ENCODE results near the gene TH. TPM values are rescaled to one million over a fixed set of nuclear protein-coding genes. Genes with fewer than 3 reads are reported as not detected.

Gene TH
- polyA plus RNA-seq, 1 donor from 2014 or later: 3.6 TPM

DNA sequence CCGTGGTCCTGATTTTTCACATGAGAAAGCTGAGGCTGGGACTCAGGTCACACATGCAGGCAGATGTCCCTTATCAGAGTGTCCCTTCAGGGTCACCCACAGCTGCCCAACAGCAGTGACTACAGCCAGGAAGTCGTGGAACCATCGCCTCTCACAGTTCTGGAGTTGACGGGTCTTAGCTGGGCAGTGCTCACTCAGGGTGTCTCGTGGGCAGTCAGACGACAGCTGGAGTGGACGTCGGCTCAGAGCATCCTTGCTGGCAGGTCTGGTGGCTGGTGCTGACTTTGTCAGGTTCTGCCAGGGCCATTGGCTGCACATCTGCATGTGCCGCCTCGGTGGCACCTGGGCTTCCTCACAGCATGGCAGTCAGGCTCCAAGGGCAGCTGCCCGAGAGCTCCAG lies 35.6 kb upstream of the TH start:
- Histone ChIP-seq H3K27me3 (ENCODE audit: insufficient read depth, low read depth, low read length) (no peaks in the 10 kb centered on the region), H3F3A (ENCODE audit: insufficient read depth, low read length, poor library complexity, severe bottlenecking) (no peaks in the 10 kb centered on the region), H3K4me2 (ENCODE audit: low read length) (no peak overlapping the region), H3K36me3 (ENCODE audit: insufficient read depth, low read length) (no peaks in the 10 kb centered on the region), H3K9me3 (ENCODE audit: low read length) (no peaks in the 10 kb centered on the region), H3K79me2 (replicated peaks; ENCODE audit: insufficient read depth, low read length) (no peaks in the 10 kb centered on the region), H3K9me2 (ENCODE audit: insufficient read depth, low read length) (no peaks in the 10 kb centered on the region), H4K20me1 (ENCODE audit: insufficient read depth) (no peaks in the 10 kb centered on the region), H2AFZ (ENCODE audit: low read depth, low read length) (no peak overlapping the region), H3K4me3 (ENCODE audit: low read length) (no peak overlapping the region), H3K27ac (ENCODE audit: low read length) (no peak overlapping the region), H3K9ac (ENCODE audit: low read length) (no peak overlapping the region)
- no peak for TF ChIP-seq MXI1 (conservative IDR thresholded peaks at IDR 0.05; ENCODE audit: poor library complexity, severe bottlenecking)
- TF ChIP-seq POLR2AphosphoS5 (IDR thresholded peaks at IDR 0.05): no peak
- TF ChIP-seq RAD21 (conservative IDR thresholded peaks at IDR 0.05): no peak
- no peak for TF ChIP-seq EZH2 (IDR thresholded peaks at IDR 0.05; ENCODE audit: borderline replicate concordance, insufficient read depth, low read length, poor library complexity, severe bottlenecking)
- TF ChIP-seq TAF1 (IDR thresholded peaks at IDR 0.05; ENCODE audit: low read depth): no peak
- TF ChIP-seq, protein P1, sequence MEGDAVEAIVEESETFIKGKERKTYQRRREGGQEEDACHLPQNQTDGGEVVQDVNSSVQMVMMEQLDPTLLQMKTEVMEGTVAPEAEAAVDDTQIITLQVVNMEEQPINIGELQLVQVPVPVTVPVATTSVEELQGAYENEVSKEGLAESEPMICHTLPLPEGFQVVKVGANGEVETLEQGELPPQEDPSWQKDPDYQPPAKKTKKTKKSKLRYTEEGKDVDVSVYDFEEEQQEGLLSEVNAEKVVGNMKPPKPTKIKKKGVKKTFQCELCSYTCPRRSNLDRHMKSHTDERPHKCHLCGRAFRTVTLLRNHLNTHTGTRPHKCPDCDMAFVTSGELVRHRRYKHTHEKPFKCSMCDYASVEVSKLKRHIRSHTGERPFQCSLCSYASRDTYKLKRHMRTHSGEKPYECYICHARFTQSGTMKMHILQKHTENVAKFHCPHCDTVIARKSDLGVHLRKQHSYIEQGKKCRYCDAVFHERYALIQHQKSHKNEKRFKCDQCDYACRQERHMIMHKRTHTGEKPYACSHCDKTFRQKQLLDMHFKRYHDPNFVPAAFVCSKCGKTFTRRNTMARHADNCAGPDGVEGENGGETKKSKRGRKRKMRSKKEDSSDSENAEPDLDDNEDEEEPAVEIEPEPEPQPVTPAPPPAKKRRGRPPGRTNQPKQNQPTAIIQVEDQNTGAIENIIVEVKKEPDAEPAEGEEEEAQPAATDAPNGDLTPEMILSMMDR (IDR thresholded peaks at IDR 0.05; ENCODE audit: poor library complexity, severe bottlenecking): no peak
- TF ChIP-seq EP300 (conservative IDR thresholded peaks at IDR 0.05; ENCODE audit: poor library complexity, severe bottlenecking): no peak
- TF ChIP-seq, protein P2, sequence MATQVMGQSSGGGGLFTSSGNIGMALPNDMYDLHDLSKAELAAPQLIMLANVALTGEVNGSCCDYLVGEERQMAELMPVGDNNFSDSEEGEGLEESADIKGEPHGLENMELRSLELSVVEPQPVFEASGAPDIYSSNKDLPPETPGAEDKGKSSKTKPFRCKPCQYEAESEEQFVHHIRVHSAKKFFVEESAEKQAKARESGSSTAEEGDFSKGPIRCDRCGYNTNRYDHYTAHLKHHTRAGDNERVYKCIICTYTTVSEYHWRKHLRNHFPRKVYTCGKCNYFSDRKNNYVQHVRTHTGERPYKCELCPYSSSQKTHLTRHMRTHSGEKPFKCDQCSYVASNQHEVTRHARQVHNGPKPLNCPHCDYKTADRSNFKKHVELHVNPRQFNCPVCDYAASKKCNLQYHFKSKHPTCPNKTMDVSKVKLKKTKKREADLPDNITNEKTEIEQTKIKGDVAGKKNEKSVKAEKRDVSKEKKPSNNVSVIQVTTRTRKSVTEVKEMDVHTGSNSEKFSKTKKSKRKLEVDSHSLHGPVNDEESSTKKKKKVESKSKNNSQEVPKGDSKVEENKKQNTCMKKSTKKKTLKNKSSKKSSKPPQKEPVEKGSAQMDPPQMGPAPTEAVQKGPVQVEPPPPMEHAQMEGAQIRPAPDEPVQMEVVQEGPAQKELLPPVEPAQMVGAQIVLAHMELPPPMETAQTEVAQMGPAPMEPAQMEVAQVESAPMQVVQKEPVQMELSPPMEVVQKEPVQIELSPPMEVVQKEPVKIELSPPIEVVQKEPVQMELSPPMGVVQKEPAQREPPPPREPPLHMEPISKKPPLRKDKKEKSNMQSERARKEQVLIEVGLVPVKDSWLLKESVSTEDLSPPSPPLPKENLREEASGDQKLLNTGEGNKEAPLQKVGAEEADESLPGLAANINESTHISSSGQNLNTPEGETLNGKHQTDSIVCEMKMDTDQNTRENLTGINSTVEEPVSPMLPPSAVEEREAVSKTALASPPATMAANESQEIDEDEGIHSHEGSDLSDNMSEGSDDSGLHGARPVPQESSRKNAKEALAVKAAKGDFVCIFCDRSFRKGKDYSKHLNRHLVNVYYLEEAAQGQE (IDR thresholded peaks at IDR 0.05; ENCODE audit: borderline replicate concordance): no peak
- no peak for TF ChIP-seq SMC3 (conservative IDR thresholded peaks at IDR 0.05; ENCODE audit: poor library complexity)

DNA sequence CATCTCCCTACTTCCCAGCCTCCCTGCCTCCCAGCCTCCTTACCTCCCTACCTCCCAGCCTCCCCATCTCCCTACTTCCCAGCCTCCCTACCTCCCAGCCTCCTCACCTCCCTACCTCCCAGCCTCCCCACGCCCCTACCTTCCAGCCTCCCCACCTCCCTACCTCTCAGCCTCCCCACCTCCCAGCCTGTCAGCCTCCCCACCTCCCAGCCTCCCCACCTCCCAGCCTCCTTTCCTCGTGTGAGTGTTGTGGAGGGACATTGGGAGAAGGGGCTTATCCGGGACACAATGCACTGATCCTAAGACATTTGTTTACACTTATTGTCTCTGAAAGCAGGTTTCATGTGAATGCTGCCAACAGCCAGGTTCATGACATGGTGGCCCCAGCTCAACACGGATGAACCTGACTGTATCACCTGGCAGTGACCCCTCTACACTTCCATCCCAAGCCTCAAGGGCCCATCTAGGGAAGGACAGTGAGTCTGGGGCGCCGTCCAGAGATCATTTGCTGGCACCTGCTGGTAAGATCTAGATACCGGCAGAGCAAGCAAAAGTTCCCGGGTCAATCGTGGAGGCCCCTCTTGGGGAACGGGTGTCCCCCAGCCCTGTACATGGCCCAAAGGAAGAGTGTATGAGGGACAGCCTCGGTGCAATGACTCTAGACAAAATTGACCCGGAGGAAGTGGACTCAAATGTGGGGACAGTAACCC lies 34.5 kb upstream of the TH start:
- Histone ChIP-seq H3K4me2 (ENCODE audit: low read length) (no peak overlapping the region), H2AFZ (ENCODE audit: low read depth, low read length) (no peak overlapping the region), H3K27me3 (ENCODE audit: insufficient read depth, low read depth, low read length) (no peaks in the 10 kb centered on the region), H3K9me2 (ENCODE audit: insufficient read depth, low read length) (no peaks in the 10 kb centered on the region), H3K36me3 (ENCODE audit: insufficient read depth, low read length) (no peaks in the 10 kb centered on the region), H3K9ac (ENCODE audit: low read length) (no peak overlapping the region), H4K20me1 (ENCODE audit: insufficient read depth) (no peaks in the 10 kb centered on the region), H3K27ac (ENCODE audit: low read length) (no peak overlapping the region), H3F3A (ENCODE audit: insufficient read depth, low read length, poor library complexity, severe bottlenecking) (no peaks in the 10 kb centered on the region), H3K4me3 (ENCODE audit: low read length) (no peak overlapping the region), H3K79me2 (replicated peaks; ENCODE audit: insufficient read depth, low read length) (no peaks in the 10 kb centered on the region), H3K9me3 (ENCODE audit: low read length) (no peaks in the 10 kb centered on the region)
- TF ChIP-seq EZH2 (IDR thresholded peaks at IDR 0.05; ENCODE audit: borderline replicate concordance, insufficient read depth, low read length, poor library complexity, severe bottlenecking): no peak
- TF ChIP-seq MXI1 (conservative IDR thresholded peaks at IDR 0.05; ENCODE audit: poor library complexity, severe bottlenecking): no peak
- TF ChIP-seq, protein P1 (IDR thresholded peaks at IDR 0.05; ENCODE audit: poor library complexity, severe bottlenecking): no peak
- TF ChIP-seq RAD21 (conservative IDR thresholded peaks at IDR 0.05): no peak
- no peak for TF ChIP-seq POLR2AphosphoS5 (IDR thresholded peaks at IDR 0.05)
- no peak for TF ChIP-seq TAF1 (IDR thresholded peaks at IDR 0.05; ENCODE audit: low read depth)
- TF ChIP-seq, protein P2 (IDR thresholded peaks at IDR 0.05; ENCODE audit: borderline replicate concordance): no peak
- TF ChIP-seq SMC3 (conservative IDR thresholded peaks at IDR 0.05; ENCODE audit: poor library complexity): no peak
- no peak for TF ChIP-seq EP300 (conservative IDR thresholded peaks at IDR 0.05; ENCODE audit: poor library complexity, severe bottlenecking)
